Measurements from ENCODE around the gene GOPC.
A peak's percentile ranks its signal among the peaks of the same experiment; 100 is the strongest.

GOPC gene

GRCh38 chr6:117595099-117595923, 7.0 kb downstream of the GOPC start:
- DNase-seq = no peak

GRCh38 chr6:117592983-117593759, 9.1 kb downstream of the GOPC start:
- no peak for DNase-seq

GRCh38 chr6:117591405-117591804, 10.9 kb downstream of the GOPC start:
- DNase-seq = no peak

- DNase-seq = no peak
Observed at GRCh38 chr6:117590447-117590846, 11.9 kb downstream of the GOPC start.

GRCh38 chr6:117585647-117586046, 16.7 kb downstream of the GOPC start:
- no peak for DNase-seq

GRCh38 chr6:117574198-117574597, 28.1 kb downstream of the GOPC start:
- DNase-seq = no peak

GRCh38 chr6:117573006-117573680, 29.2 kb downstream of the GOPC start:
- no peak for DNase-seq

- no peak for DNase-seq
Observed at GRCh38 chr6:117568831-117569410, 33.4 kb downstream of the GOPC start.

- DNase-seq = no peak
Observed at GRCh38 chr6:117568247-117568646, 34.1 kb downstream of the GOPC start.

- no peak for DNase-seq
Observed at GRCh38 chr6:117564681-117565080, 37.6 kb downstream of the GOPC start.

- DNase-seq = peak; percentile 43
Observed at GRCh38 chr6:117561128-117561527, 41.2 kb downstream of the GOPC start.

GRCh38 chr6:117559299-117559698, 43.0 kb downstream of the GOPC start:
- no peak for DNase-seq

- DNase-seq = no peak
Observed at GRCh38 chr6:117558818-117559217, 43.5 kb downstream of the GOPC start.

- DNase-seq = no peak
Observed at GRCh38 chr6:117557951-117558350, 44.4 kb downstream of the GOPC start.

GRCh38 chr6:117555882-117556498, 46.3 kb downstream of the GOPC start:
- DNase-seq = peak; percentile 41

- DNase-seq = no peak
Observed at GRCh38 chr6:117555262-117555849, 47.0 kb downstream of the GOPC start.

GRCh38 chr6:117553142-117553541, 49.2 kb downstream of the GOPC start:
- DNase-seq = no peak

- DNase-seq = no peak
Observed at GRCh38 chr6:117552618-117553017, 49.7 kb downstream of the GOPC start.

GRCh38 chr6:117550618-117551242, 51.6 kb downstream of the GOPC start:
- DNase-seq = no peak

- no peak for DNase-seq
Observed at GRCh38 chr6:117550078-117550600, 52.2 kb downstream of the GOPC start.

GRCh38 chr6:117549611-117550010, 52.7 kb downstream of the GOPC start:
- no peak for DNase-seq
